HG02763 (cell line): ENCODE measurements around the gene EPB41L1.

Experiments used
- ATAC-seq: cut with Tn5 transposase; IDR thresholded peaks from one replicate; pipeline ENCODE4 v1.9.1; 2021; ENCODE audit warnings: mild to moderate bottlenecking, moderate library complexity; ENCODE audit not compliant: unreplicated experiment

Gene EPB41L1

GRCh38 chr20:36154700-36155628 lies at the start of gene EPB41L1:
TSS of gene EPB41L1 (plus strand) at chr20:36154740. CDS start at chr20:36173778, 19,038 bp downstream.
- ATAC-seq, result no peak

GRCh38 chr20:36104856-36105255 lies 49.7 kb upstream of the EPB41L1 start:
- ATAC-seq, result no peak

- ATAC-seq, result no peak
Measured at GRCh38 chr20:36105711-36106226, 48.8 kb upstream of the EPB41L1 start.

GRCh38 chr20:36106606-36107005 lies 47.9 kb upstream of the EPB41L1 start:
- ATAC-seq, result no peak

- ATAC-seq, result no peak
Measured at GRCh38 chr20:36107881-36108280, 46.7 kb upstream of the EPB41L1 start.

GRCh38 chr20:36109251-36109947 lies 45.1 kb upstream of the EPB41L1 start:
- no peak for ATAC-seq

- no peak for ATAC-seq
Measured at GRCh38 chr20:36110994-36111393, 43.5 kb upstream of the EPB41L1 start.

- ATAC-seq, result no peak
Measured at GRCh38 chr20:36112112-36112511, 42.4 kb upstream of the EPB41L1 start.

GRCh38 chr20:36113036-36113435 lies 41.5 kb upstream of the EPB41L1 start:
- ATAC-seq, result no peak

GRCh38 chr20:36113566-36114250 lies 40.8 kb upstream of the EPB41L1 start:
- ATAC-seq, result no peak

GRCh38 chr20:36114707-36115106 lies 39.8 kb upstream of the EPB41L1 start:
- ATAC-seq, result no peak

GRCh38 chr20:36115925-36116324 lies 38.6 kb upstream of the EPB41L1 start:
- ATAC-seq, result no peak

GRCh38 chr20:36116807-36117441 lies 37.6 kb upstream of the EPB41L1 start:
- no peak for ATAC-seq

GRCh38 chr20:36117638-36118037 lies 36.9 kb upstream of the EPB41L1 start:
- no peak for ATAC-seq

- ATAC-seq, result no peak
Measured at GRCh38 chr20:36118371-36118770, 36.2 kb upstream of the EPB41L1 start.

GRCh38 chr20:36119537-36119936 lies 35.0 kb upstream of the EPB41L1 start:
- no peak for ATAC-seq

GRCh38 chr20:36120241-36120640 lies 34.3 kb upstream of the EPB41L1 start:
- ATAC-seq, result no peak

- ATAC-seq, result no peak
Measured at GRCh38 chr20:36120991-36121390, 33.5 kb upstream of the EPB41L1 start.

- no peak for ATAC-seq
Measured at GRCh38 chr20:36121981-36122930, 32.3 kb upstream of the EPB41L1 start.

- no peak for ATAC-seq
Measured at GRCh38 chr20:36122931-36123288, 31.6 kb upstream of the EPB41L1 start.
